ENCODE results near the gene LARGE1. TPM values are rescaled to one million over a fixed set of nuclear protein-coding genes. Genes with fewer than 3 reads are reported as not detected.

Gene LARGE1
- total and polyA plus RNA-seq, 2 of the 8 experiments (the other 6 are each of a cell fraction or from before 2014, with no cell fraction given) = 43.7 to 83.0 TPM

- Histone ChIP-seq H4K20me1 (replicated peaks in 1 of 2; ENCODE audit: control insufficient read depth in 1 of 2, insufficient read depth in 2 of 2, low read length in 2 of 2) (peaks cover 17 to 20% of the 10 kb centered on the region in 2 experiments), H3K9ac (replicated peaks in 1 of 4; ENCODE audit: extremely low read depth in 1 of 4, low read depth in 3 of 4, low read length in 3 of 4) (no peak overlapping the region), H2AK5ac (ENCODE audit: low read depth, low read length) (no peak overlapping the region), H3K27ac (ENCODE audit: low read depth, low read length) (no peak overlapping the region), H2BK15ac (ENCODE audit: low read length) (no peak overlapping the region), H4K91ac (replicated peaks; ENCODE audit: insufficient read length, low read length) (no peak overlapping the region), H3K4me1 (replicated peaks in 1 of 4; ENCODE audit: control insufficient read depth in 3 of 4, insufficient read depth in 4 of 4, low read length in 3 of 4) (peaks cover 2 to 11% (median 5%) of the 10 kb centered on the region in 4 experiments; a peak in 6 of 7 replicates), H3K14ac (ENCODE audit: insufficient read length) (no peak overlapping the region), H3K18ac (ENCODE audit: extremely low read depth, low read length) (no peak overlapping the region), H2AFZ (ENCODE audit: low read length) (no peak overlapping the region), H4K5ac (ENCODE audit: insufficient read length, low read depth, low read length) (no peak overlapping the region), H3K36me3 (ENCODE audit: control insufficient read depth in 2 of 4, insufficient read depth in 4 of 4, low read length in 3 of 4) (no peaks in the 10 kb centered on the region; a peak in 1 of 8 replicates), H3K23me2 (ENCODE audit: low read depth, low read length) (no peaks in the 10 kb centered on the region), H3K4ac (replicated peaks; ENCODE audit: insufficient read length, low read depth, low read length) (no peak overlapping the region), H3K79me1 (ENCODE audit: low read depth, low read length) (peaks cover 21% of the 10 kb centered on the region), H2BK5ac (ENCODE audit: low read depth, low read length) (no peak overlapping the region), H2BK20ac (ENCODE audit: low read length) (no peak overlapping the region), H2BK12ac (ENCODE audit: low read depth, low read length) (no peak overlapping the region), H3K4me2 (ENCODE audit: insufficient read depth in 1 of 2, low read depth in 2 of 2, low read length in 2 of 2) (no peak overlapping the region), H3K4me3 (ENCODE audit: extremely low read depth in 1 of 4, insufficient read depth in 2 of 4, low read depth in 3 of 4, low read length in 4 of 4) (no peak overlapping the region), H4K8ac (ENCODE audit: extremely low read depth, insufficient read depth, low read length) (no peak overlapping the region), H3K9me3 (ENCODE audit: insufficient read depth in 2 of 2, low read depth in 1 of 2, low read length in 1 of 2) (no peaks in the 10 kb centered on the region), H3K23ac (ENCODE audit: insufficient read length) (no peak overlapping the region), H3K79me2 (ENCODE audit: control insufficient read depth in 1 of 2, insufficient read depth in 2 of 2, low read length in 2 of 2) (peaks cover 3 to 87% of the 10 kb centered on the region in 2 experiments), H3K56ac (replicated peaks; ENCODE audit: insufficient read length, low read depth, low read length) (no peak overlapping the region), H2BK120ac (replicated peaks; ENCODE audit: low read depth, low read length) (no peak overlapping the region), H3K27me3 (replicated peaks in 1 of 4; ENCODE audit: control insufficient read depth in 3 of 4, extremely low read depth in 1 of 4, insufficient read depth in 3 of 4, low read length in 3 of 4) (no peaks in the 10 kb centered on the region)
- FAIRE-seq (no peak), DNase-seq (ENCODE audit: low read depth in 1 of 2, low spot score in 2 of 2) (no peak)
- 86% methylated on average over 2 of the region's 2 CpGs; no CpG with 5 or more reads in 1 of the 2 experiments for WGBS, 2 experiments (ENCODE audit: extremely low coverage in 1 of 2, insufficient coverage in 1 of 2, insufficient read length in 1 of 2, insufficient replicate concordance in 2 of 2, low coverage in 1 of 2, low lambda C conversion rate in 2 of 2, missing lambda C conversion rate in 1 of 2)
- POLR2A ChIA-PET (ENCODE audit: partially characterized antibody) = no interaction called here
- CTCF ChIA-PET (ENCODE audit: partially characterized antibody) = interaction anchor here (0.6 to 1.2 kb wide), 2 partner anchors 27 to 63 kb away, joined by 3 to 4 read pairs; no protein-coding TSS in a partner anchor
- TF ChIP-seq RNF2 (IDR thresholded peaks at IDR 0.05; ENCODE audit: borderline replicate concordance, low read depth, low read length, missing control alignments, poor library complexity, severe bottlenecking) (no peak), CREB1 (IDR thresholded peaks at IDR 0.05) (no peak), RBBP5 (IDR thresholded peaks at IDR 0.05; ENCODE audit: borderline replicate concordance, low read depth, low read length) (no peak), TBP (IDR thresholded peaks at IDR 0.05; ENCODE audit: low read depth, low read length) (no peak), POLR2A (IDR thresholded peaks at IDR 0.05; ENCODE audit: control extremely low read depth in 1 of 2, low read depth in 2 of 2, low read length in 2 of 2) (no peak), TAF1 (IDR thresholded peaks at IDR 0.05; ENCODE audit: low read depth, low read length) (no peak), BRCA1 (IDR thresholded peaks at IDR 0.05; ENCODE audit: low read depth, low read length) (no peak)
These were observed 191.4 kb downstream of the LARGE1 start for GRCh38 chr22:33728847-33729246.
